ENCODE results near the gene CACNB2.
"Not testable (repeated sequence)": the region's sequence is repeated elsewhere in the genome, so short reads cannot be mapped to it uniquely, and the experiment has no call there.

CACNB2 gene

DNA sequence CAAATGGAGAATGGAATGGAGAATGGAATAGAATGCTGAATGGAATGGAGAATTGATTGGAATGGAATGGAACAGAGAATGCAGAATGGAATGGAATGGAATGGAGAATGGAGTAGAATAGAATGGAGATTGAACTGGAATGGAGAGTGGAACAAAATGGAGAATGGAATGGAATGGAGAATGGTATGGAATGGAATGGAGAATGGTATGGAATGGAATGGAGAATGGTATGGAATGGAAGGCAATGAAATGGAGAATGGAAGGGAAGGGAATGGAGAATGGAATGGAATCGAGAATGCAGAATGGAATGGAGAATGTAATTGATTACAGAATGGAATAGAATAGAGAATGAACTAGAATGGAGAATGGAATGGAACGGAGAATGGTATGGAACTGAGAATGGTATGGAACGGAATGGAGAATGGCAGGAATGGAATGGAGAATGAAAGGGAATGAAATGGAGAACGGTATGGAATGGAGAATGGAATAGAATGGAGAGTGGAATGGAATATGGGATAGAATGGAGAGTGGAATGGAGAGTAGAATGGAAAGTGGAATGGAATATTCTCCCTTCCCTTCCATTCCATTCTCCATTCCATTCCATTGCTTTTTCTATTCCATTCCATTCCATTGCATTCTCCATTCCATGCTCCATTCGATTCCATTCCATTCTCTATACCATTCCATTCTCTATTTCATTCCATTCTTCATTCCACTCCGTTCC, 422.9 kb downstream of the CACNB2 start:
- DNase-seq (ENCODE audit: low read depth, low spot score): no peak

DNA sequence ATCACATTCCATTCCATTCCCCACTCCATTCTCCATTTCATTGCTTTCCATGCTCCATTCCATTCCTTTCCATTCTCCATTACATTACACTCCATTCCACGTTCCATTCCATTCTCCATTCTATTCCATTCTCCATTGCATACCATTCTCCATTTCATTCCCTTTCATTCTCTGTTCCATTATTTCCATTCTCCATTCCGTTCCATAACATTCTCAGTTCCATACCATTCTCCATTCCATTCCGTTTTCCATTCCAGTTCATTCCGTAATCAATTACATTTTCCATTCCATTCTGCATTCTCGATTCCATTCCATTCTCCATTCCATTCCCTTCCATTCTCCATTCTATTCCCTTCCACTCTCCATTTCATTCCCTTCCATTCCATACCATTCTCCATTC, 424.8 kb downstream of the CACNB2 start:
- no peak for DNase-seq (ENCODE audit: low read depth, low spot score)

DNA sequence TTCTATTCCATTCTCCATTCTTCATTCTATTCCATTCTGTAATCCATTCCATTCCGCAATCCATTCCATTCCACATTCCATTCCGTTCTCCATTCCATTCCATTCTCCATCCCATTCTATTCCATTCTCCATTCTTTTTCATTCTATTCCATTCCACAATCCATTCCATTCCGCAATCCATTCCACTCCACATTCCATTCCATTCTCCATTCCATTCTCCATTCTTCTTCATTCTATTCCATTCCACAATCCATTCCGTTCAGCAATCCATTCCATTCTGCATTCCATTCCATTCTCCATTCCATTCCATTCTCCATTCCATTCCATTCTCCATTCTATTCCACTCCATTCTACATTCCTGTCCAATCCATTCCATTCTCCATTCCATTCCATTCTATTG, 426.0 kb downstream of the CACNB2 start:
- DNase-seq (ENCODE audit: low read depth, low spot score): no peak

- DNase-seq (ENCODE audit: low read depth, low spot score): no peak
These were observed 427.2 kb downstream of the CACNB2 start for GRCh38 chr10:18567343-18567856.

DNA sequence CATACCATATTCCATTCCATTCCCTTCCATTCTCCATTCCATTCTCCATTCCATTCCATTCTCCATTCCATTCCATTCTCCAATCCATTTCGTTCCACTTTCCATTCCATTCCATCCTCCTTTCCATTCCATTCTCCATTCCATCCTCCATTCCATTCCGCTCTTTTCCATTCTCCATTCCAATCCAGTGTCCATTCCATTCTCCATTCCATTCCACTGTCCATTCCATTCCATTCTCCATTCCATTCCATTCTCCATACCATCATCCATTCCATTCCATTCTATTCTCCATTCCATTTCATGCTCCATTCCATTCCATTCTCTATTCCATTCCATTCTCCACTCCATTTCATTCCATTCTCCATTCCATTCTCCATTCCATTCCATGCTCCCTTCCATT, 430.2 kb downstream of the CACNB2 start:
- not testable (repeated sequence) for DNase-seq (ENCODE audit: low read depth, low spot score)

- DNase-seq (ENCODE audit: low read depth, low spot score): no peak
These were observed 430.9 kb downstream of the CACNB2 start for GRCh38 chr10:18571076-18571475.

DNA sequence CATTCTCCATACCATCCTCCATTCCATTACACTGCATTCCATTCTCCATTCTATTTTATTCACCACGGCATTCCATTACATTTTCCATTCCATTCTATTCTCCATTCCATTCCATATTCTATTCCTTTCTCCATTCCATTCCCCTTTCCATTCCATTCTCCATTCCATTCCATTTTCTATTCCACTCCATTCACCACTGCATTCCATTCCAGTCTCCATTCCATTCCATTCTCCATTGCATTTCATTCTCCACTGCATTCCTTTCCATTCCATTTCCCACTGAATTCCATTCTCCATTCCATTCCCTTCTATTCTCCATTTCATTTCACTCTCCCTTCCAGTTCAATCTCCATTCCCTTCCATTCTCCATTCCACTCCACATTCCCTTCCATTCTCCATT, 431.6 kb downstream of the CACNB2 start:
- DNase-seq (ENCODE audit: low read depth, low spot score): no peak

DNA sequence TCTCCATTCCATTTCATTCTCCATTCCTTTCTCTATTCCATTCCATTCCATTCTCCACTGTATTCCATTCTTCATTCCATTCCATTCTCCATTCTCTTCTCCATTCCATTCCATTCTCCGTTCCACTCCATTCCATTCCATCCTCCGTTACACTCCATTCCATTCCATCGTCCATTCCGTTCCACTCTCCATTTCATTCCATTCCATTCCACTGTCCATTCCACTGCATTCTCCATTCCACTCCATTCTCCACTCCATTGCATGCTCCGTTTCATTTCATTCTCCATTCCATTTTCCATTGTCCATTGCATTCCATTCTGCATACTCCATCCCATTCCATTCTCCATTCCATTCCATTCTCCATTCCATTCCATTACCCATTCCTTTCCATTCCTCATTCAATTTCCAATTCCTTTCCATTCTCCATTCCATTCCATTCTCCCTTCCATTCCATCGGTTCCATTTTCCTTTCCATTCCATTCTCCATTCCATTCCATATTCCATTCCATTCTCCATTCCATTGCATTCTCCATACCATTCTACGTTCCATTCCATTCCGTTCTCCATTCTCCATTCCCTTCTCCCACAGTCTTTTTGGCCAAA, 432.8 kb downstream of the CACNB2 start:
- DNase-seq (ENCODE audit: low read depth, low spot score): no peak

DNA sequence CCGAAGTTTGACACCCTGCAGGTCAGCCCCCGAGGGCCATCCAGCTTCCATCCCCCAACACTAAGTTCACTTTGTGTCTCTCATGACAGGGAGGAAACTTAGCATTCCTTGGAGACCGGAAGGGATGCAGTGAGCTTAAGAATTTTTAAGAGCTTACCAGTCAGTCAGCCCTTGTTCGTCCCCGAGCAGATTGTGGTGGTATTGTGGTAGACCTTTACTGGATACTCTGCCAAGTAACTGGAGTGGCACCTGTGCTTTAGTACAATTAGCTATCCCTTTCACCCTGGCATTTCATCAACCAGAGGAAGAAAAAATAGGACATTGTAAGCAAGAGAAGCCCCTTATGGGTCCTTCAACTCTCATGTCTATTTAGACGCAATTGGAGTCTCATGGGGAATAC, 436.4 kb downstream of the CACNB2 start:
- DNase-seq (ENCODE audit: low read depth, low spot score): no peak

- DNase-seq (ENCODE audit: low read depth, low spot score): no peak
These were observed 437.8 kb downstream of the CACNB2 start for GRCh38 chr10:18577823-18578685.

DNA sequence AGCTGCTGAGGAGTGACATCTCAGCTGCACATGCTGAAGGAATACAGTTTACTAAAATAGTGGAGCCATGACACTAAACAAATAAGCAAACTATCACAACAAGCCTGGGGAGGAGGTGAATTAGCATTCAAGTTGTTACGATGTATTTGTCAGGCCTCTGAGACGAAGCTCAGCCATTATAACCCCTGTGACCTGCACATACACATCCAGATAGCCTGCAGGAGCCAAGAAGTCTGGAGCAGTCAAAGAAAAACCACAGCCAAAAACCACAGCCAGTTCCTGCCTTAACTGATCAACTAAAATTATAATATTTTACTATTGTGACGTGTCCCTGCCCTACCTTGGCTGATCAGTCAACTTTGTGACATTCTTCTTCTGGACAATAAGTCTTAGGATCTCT, 442.6 kb downstream of the CACNB2 start:
- peak; percentile 62 for DNase-seq (ENCODE audit: low read depth, low spot score)

- DNase-seq (ENCODE audit: low read depth, low spot score): no peak
These were observed 443.5 kb downstream of the CACNB2 start for GRCh38 chr10:18583575-18584270.

- DNase-seq (ENCODE audit: low read depth, low spot score): not testable (repeated sequence)
These were observed 446.4 kb downstream of the CACNB2 start for GRCh38 chr10:18586637-18587036.

DNA sequence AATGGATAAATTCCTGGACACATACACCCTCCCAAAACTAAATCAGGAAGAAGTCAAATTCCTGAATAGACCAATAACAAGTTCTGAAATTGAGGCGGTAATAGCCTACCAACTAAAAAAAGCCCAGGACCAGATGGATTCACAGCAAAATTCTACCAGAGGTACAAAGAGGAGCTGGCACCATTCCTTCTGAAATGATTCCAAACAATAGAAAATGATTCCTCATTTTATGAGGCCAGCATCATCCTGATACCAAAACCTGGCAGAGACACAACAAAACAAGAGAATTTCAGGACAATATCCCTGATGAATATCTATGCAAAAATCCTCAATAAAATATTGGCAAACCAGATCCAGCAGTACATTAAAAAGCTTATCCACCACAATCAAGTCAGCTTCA, 450.9 kb downstream of the CACNB2 start:
- not testable (repeated sequence) for DNase-seq (ENCODE audit: low read depth, low spot score)

Measured in astrocyte of the hippocampus (primary cell).